Measurements from ENCODE around the gene CIPC.

CIPC gene

GRCh38 chr14:77157740-77158139 lies 59.7 kb downstream of the CIPC start:
- no peak for TF ChIP-seq CTCF (conservative IDR thresholded peaks at IDR 0.05)
- TF ChIP-seq ZFX (IDR thresholded peaks at IDR 0.05), result no peak
- no peak overlapping the region for H3K27ac ChIP-seq

- no peak for TF ChIP-seq ZFX (IDR thresholded peaks at IDR 0.05)
- no peak for TF ChIP-seq CTCF (conservative IDR thresholded peaks at IDR 0.05)
- no peak overlapping the region for H3K27ac ChIP-seq
Observed at GRCh38 chr14:77158175-77158881, 60.3 kb downstream of the CIPC start.

GRCh38 chr14:77158882-77159255 lies 60.8 kb downstream of the CIPC start:
- no peak for TF ChIP-seq ZFX (IDR thresholded peaks at IDR 0.05)
- TF ChIP-seq CTCF (conservative IDR thresholded peaks at IDR 0.05), result no peak
- H3K27ac ChIP-seq, result no peak overlapping the region

- no peak for TF ChIP-seq ZFX (IDR thresholded peaks at IDR 0.05)
- TF ChIP-seq CTCF (conservative IDR thresholded peaks at IDR 0.05), result no peak
Observed at GRCh38 chr14:77161011-77161410, 63.0 kb downstream of the CIPC start.

More at GRCh38 chr14:77161011-77161410, 63.0 kb downstream of the CIPC start:
- H3K27ac ChIP-seq, result no peak overlapping the region

Measured in C4-2B (cell line).